ENCODE measurements around the gene P2RX7.

DNA sequence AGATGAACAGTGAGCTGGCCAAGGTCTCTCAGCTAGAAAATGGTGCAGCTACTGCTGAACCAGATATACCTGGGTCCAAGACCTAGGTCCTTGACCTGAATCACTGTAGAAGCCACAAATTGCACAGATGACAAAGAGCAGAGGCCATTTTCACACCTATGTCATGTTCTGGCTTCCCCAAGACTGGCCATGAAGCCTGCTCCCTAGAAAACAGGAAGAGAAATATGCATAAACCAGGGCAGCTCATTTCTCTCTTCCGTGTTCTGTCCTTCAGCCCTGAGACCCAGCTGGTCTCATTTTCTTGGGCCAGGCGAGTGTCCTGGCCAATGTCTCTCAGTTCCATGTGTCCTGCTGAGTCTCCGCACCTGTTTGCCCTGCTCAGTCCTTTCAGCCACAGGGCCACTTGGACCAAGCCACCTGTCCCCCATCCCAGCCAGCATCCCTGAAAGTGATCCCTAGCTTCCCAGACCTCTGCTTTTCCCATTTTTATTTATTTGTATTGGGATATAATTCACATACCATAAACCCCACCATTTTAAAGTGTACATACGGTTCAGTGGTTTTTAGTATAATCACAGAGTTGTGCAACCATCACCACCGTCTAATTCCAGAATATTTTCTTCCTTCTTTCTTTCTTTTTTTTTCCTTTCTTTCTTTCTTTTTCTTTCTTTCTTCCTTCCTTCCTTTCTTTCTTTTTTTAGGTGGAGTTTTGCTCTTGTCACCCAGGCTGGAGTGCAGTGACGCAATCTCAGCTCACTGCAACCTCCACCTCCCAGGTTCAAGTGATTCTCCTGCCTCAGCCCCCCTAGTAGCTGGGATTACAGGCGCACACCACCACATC lies 27.0 kb downstream of the P2RX7 start:
- TF ChIP-seq, protein P1, sequence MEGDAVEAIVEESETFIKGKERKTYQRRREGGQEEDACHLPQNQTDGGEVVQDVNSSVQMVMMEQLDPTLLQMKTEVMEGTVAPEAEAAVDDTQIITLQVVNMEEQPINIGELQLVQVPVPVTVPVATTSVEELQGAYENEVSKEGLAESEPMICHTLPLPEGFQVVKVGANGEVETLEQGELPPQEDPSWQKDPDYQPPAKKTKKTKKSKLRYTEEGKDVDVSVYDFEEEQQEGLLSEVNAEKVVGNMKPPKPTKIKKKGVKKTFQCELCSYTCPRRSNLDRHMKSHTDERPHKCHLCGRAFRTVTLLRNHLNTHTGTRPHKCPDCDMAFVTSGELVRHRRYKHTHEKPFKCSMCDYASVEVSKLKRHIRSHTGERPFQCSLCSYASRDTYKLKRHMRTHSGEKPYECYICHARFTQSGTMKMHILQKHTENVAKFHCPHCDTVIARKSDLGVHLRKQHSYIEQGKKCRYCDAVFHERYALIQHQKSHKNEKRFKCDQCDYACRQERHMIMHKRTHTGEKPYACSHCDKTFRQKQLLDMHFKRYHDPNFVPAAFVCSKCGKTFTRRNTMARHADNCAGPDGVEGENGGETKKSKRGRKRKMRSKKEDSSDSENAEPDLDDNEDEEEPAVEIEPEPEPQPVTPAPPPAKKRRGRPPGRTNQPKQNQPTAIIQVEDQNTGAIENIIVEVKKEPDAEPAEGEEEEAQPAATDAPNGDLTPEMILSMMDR (IDR thresholded peaks at IDR 0.05): no peak
- TF ChIP-seq TP53 (CRISPR knock-in tag; IDR thresholded peaks at IDR 0.05) (no peak), ATF1 (CRISPR knock-in tag; IDR thresholded peaks at IDR 0.05) (no peak), TEAD4 (CRISPR knock-in tag; IDR thresholded peaks at IDR 0.05) (no peak), SOX15 (CRISPR knock-in tag; IDR thresholded peaks at IDR 0.05) (no peak)
- TF ChIP-seq, protein P2, sequence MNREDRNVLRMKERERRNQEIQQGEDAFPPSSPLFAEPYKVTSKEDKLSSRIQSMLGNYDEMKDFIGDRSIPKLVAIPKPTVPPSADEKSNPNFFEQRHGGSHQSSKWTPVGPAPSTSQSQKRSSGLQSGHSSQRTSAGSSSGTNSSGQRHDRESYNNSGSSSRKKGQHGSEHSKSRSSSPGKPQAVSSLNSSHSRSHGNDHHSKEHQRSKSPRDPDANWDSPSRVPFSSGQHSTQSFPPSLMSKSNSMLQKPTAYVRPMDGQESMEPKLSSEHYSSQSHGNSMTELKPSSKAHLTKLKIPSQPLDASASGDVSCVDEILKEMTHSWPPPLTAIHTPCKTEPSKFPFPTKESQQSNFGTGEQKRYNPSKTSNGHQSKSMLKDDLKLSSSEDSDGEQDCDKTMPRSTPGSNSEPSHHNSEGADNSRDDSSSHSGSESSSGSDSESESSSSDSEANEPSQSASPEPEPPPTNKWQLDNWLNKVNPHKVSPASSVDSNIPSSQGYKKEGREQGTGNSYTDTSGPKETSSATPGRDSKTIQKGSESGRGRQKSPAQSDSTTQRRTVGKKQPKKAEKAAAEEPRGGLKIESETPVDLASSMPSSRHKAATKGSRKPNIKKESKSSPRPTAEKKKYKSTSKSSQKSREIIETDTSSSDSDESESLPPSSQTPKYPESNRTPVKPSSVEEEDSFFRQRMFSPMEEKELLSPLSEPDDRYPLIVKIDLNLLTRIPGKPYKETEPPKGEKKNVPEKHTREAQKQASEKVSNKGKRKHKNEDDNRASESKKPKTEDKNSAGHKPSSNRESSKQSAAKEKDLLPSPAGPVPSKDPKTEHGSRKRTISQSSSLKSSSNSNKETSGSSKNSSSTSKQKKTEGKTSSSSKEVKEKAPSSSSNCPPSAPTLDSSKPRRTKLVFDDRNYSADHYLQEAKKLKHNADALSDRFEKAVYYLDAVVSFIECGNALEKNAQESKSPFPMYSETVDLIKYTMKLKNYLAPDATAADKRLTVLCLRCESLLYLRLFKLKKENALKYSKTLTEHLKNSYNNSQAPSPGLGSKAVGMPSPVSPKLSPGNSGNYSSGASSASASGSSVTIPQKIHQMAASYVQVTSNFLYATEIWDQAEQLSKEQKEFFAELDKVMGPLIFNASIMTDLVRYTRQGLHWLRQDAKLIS (CRISPR knock-in tag; IDR thresholded peaks at IDR 0.05; ENCODE audit: borderline replicate concordance): no peak
- TF ChIP-seq, protein P3, sequence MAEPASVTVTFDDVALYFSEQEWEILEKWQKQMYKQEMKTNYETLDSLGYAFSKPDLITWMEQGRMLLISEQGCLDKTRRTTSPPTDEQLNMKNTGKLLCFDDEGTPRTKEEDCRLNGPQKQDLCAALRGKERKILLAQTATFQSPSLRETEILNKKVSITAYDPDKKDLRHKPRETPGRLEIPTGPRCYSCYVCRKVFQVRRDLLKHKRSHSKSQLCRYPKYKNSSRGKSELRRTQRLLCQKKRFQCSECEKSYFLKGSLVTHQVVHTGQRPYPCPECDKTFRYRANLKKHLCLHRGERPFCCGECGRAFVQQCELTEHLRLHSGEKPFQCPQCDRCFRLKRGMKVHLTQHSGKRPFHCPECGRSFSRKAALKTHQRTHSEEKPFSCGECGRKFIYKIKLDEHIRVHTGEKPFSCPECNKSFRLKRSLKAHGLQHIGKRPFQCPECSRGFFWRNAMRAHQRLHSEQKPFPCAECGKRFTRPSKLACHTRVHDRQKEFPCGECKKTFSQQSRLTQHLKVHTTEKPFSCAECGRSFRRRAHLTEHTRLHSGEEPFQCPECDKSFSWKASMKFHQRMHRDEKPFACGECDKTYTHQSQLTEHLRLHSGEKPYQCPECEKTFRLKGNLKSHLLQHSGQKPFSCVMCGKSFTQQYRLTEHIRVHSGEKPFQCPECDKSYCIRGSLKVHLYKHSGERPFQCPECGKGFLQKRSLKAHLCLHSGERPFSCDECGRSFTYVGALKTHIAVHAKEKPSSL (CRISPR knock-in tag; conservative IDR thresholded peaks at IDR 0.05): no peak
- TF ChIP-seq, protein P4, sequence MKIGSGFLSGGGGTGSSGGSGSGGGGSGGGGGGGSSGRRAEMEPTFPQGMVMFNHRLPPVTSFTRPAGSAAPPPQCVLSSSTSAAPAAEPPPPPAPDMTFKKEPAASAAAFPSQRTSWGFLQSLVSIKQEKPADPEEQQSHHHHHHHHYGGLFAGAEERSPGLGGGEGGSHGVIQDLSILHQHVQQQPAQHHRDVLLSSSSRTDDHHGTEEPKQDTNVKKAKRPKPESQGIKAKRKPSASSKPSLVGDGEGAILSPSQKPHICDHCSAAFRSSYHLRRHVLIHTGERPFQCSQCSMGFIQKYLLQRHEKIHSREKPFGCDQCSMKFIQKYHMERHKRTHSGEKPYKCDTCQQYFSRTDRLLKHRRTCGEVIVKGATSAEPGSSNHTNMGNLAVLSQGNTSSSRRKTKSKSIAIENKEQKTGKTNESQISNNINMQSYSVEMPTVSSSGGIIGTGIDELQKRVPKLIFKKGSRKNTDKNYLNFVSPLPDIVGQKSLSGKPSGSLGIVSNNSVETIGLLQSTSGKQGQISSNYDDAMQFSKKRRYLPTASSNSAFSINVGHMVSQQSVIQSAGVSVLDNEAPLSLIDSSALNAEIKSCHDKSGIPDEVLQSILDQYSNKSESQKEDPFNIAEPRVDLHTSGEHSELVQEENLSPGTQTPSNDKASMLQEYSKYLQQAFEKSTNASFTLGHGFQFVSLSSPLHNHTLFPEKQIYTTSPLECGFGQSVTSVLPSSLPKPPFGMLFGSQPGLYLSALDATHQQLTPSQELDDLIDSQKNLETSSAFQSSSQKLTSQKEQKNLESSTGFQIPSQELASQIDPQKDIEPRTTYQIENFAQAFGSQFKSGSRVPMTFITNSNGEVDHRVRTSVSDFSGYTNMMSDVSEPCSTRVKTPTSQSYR (CRISPR knock-in tag; IDR thresholded peaks at IDR 0.05): no peak
- TF ChIP-seq, protein P5, sequence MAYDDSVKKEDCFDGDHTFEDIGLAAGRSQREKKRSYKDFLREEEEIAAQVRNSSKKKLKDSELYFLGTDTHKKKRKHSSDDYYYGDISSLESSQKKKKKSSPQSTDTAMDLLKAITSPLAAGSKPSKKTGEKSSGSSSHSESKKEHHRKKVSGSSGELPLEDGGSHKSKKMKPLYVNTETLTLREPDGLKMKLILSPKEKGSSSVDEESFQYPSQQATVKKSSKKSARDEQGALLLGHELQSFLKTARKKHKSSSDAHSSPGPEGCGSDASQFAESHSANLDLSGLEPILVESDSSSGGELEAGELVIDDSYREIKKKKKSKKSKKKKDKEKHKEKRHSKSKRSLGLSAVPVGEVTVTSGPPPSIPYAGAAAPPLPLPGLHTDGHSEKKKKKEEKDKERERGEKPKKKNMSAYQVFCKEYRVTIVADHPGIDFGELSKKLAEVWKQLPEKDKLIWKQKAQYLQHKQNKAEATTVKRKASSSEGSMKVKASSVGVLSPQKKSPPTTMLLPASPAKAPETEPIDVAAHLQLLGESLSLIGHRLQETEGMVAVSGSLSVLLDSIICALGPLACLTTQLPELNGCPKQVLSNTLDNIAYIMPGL (CRISPR knock-in tag; IDR thresholded peaks at IDR 0.05): no peak
- TF ChIP-seq, protein P6, sequence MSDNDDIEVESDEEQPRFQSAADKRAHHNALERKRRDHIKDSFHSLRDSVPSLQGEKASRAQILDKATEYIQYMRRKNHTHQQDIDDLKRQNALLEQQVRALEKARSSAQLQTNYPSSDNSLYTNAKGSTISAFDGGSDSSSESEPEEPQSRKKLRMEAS (CRISPR knock-in tag; IDR thresholded peaks at IDR 0.05): no peak
- TF ChIP-seq, protein P7, sequence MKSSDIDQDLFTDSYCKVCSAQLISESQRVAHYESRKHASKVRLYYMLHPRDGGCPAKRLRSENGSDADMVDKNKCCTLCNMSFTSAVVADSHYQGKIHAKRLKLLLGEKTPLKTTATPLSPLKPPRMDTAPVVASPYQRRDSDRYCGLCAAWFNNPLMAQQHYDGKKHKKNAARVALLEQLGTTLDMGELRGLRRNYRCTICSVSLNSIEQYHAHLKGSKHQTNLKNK (CRISPR knock-in tag; IDR thresholded peaks at IDR 0.05): no peak
